ENCODE measurements around the gene MTA3.

DNA sequence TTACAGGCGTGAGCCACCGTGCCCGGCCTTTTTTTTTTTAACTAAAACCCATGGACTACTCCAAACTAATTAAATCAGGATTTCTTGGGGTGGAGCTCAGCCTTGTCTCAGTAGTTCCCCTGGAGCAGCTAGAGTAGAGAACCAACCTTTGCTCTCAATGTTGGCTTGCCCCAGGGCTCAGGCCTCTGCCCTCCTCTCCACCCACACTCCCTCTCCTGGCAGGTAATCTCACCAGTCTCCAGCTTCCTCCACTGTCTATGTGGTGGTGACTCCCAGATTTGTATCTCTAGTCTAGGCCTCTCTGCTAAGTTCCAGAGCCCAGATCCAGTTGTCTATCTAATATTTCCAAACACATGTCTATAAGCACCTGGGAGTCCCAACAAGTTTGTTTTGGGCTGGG lies 9.6 kb upstream of the MTA3 start:
- TF ChIP-seq CTCF (conservative IDR thresholded peaks at IDR 0.05 in 1 of 2, IDR thresholded peaks at IDR 0.05 in 1 of 2; ENCODE audit: extremely low read depth in 1 of 2, insufficient read depth in 1 of 2, low read depth in 1 of 2, low read length in 2 of 2) (peak in 1 of 2 donors; percentile 48), EZH2 (IDR thresholded peaks at IDR 0.05; ENCODE audit: borderline replicate concordance, low read length) (no peak)
